Fibroblast of lung (primary cell): ENCODE measurements around the gene LAPTM5. TPM values are rescaled to one million over a fixed set of nuclear protein-coding genes. Genes with fewer than 3 reads are reported as not detected.

Experiments
- DNase-seq, 2 donors: peaks; one replicate each; pipeline versions ENCODE4 v3.0.0 to v3.0.0-alpha.2; 2010; ENCODE audit warnings: low read depth in 2 of 2
- H2AFZ ChIP-seq: 2 replicates; pipeline ENCODE4 v1.5.1; 2012; ENCODE audit warnings: low read length, control low read depth, inconsistent platforms
- H3K27ac ChIP-seq: 2 replicates; pipeline ENCODE4 v1.5.1; 2011; ENCODE audit warnings: low read length, control low read depth; ENCODE audit not compliant: insufficient read depth
- H3K27me3 ChIP-seq: 2 replicates; pipeline ENCODE4 v1.5.1; 2011; ENCODE audit warnings: mild to moderate bottlenecking, low read length; ENCODE audit not compliant: control insufficient read depth, insufficient read depth
- H3K36me3 ChIP-seq: 2 replicates; pipeline ENCODE4 v1.5.1; 2011; ENCODE audit warnings: low read length; ENCODE audit not compliant: control insufficient read depth, insufficient read depth
- H3K4me1 ChIP-seq: 2 replicates; pipeline ENCODE4 v1.5.1; 2011; ENCODE audit warnings: low read length; ENCODE audit not compliant: control insufficient read depth, insufficient read depth; ENCODE audit errors: extremely low read depth
- H3K4me2 ChIP-seq: 2 replicates; pipeline ENCODE4 v1.5.1; 2011; ENCODE audit warnings: low read length, control low read depth; ENCODE audit not compliant: insufficient read depth; ENCODE audit errors: extremely low read depth
- H3K4me3 ChIP-seq, 4 experiments: fragments of 200-600 bp in 1 of 4; sonication (generic) in 1 of 4; replicated peaks in 1 of 4; 2 replicates each; pipeline ENCODE4 v1.5.1; 2011 to 2016; ENCODE audit warnings: low read length in 4 of 4, low read depth in 3 of 4, mild to moderate bottlenecking in 3 of 4, control low read depth in 2 of 4, inconsistent platforms in 1 of 4, mixed read lengths in 1 of 4; ENCODE audit not compliant: insufficient read depth in 1 of 4; ENCODE audit errors: control extremely low read depth in 1 of 4
- H3K79me2 ChIP-seq: 2 replicates; pipeline ENCODE4 v1.5.1; 2012; ENCODE audit warnings: mild to moderate bottlenecking, low read length, inconsistent platforms; ENCODE audit not compliant: control insufficient read depth, insufficient read depth
- H3K9ac ChIP-seq: 2 replicates; pipeline ENCODE4 v1.5.1; 2011; ENCODE audit warnings: mild to moderate bottlenecking, low read length, control low read depth; ENCODE audit not compliant: insufficient read depth
- H3K9me3 ChIP-seq: 2 replicates; pipeline ENCODE4 v1.5.1; 2012; ENCODE audit warnings: low read depth, low read length; ENCODE audit not compliant: control insufficient read depth, insufficient read depth
- H4K20me1 ChIP-seq: 2 replicates; pipeline ENCODE4 v1.5.1; 2011; ENCODE audit warnings: low read length; ENCODE audit not compliant: control insufficient read depth, insufficient read depth; ENCODE audit errors: extremely low read depth
- EZH2 ChIP-seq: IDR thresholded peaks from 2 replicates; pipeline ENCODE4 v1.5.1; 2012; ENCODE audit warnings: low read length, control low read depth, mild to moderate bottlenecking; ENCODE audit errors: missing control alignments
- polyA plus RNA-seq, 2 donors: library from polyadenylated mRNA; depleted of rRNA in 1 of 2; stranded (reverse) in 1 of 2; unstranded in 1 of 2; fragments of >200 nt; gene quantifications; 2 replicates each; pipeline ENCODE4 v1.2.1, GENCODE V29; 2011 to 2012; ENCODE audit warnings: missing spikeins in 1 of 2
- total RNA-seq: library from RNA; depleted of rRNA; stranded (reverse); fragments of >200 nt; gene quantifications from 2 replicates; pipeline ENCODE4 v1.2.1, GENCODE V29; 2014
- TF ChIP-seq, protein P1 (sequence below), 2 donors: IDR thresholded peaks in 1 of 2; conservative IDR thresholded peaks in 1 of 2; 1 replicate in 1 of 2; 2 replicates in 1 of 2; pipeline ENCODE4 v1.5.1; 2011 to 2012; ENCODE audit warnings: low read length in 2 of 2, control low read depth in 1 of 2, inconsistent platforms in 1 of 2, low read depth in 1 of 2, mild to moderate bottlenecking in 1 of 2

The LAPTM5 gene
- total and polyA plus RNA-seq, 2 donors (not counting 1 experiment from before 2014, with no cell fraction given): under 0.01 to 0.32 TPM

DNA sequence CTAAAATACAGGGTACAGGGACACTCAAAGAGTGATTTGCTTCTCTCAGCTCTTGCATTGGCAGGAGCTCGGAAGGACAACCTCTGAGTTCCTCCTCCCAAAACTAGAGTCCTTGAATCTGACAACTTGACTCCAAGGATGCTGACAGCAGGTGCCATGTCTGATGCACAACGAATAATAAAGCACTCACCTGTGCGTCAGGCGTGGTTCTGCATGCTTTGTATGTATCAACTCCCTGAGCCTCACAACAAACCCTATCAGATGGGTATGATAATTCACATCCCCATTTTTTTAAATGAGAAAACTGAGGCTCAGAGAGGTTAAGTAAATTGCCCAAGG is 1.4 kb downstream of the LAPTM5 start:
- TF ChIP-seq, protein P1, sequence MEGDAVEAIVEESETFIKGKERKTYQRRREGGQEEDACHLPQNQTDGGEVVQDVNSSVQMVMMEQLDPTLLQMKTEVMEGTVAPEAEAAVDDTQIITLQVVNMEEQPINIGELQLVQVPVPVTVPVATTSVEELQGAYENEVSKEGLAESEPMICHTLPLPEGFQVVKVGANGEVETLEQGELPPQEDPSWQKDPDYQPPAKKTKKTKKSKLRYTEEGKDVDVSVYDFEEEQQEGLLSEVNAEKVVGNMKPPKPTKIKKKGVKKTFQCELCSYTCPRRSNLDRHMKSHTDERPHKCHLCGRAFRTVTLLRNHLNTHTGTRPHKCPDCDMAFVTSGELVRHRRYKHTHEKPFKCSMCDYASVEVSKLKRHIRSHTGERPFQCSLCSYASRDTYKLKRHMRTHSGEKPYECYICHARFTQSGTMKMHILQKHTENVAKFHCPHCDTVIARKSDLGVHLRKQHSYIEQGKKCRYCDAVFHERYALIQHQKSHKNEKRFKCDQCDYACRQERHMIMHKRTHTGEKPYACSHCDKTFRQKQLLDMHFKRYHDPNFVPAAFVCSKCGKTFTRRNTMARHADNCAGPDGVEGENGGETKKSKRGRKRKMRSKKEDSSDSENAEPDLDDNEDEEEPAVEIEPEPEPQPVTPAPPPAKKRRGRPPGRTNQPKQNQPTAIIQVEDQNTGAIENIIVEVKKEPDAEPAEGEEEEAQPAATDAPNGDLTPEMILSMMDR (conservative IDR thresholded peaks at IDR 0.05 in 1 of 2, IDR thresholded peaks at IDR 0.05 in 1 of 2; ENCODE audit: low read depth in 1 of 2, low read length in 2 of 2): no peak
- no peak for TF ChIP-seq EZH2
- H2AFZ ChIP-seq: no peak overlapping the region
- H3K79me2 ChIP-seq: no peaks in the 10 kb centered on the region
- no peak overlapping the region for H3K9ac ChIP-seq
- H3K4me2 ChIP-seq: no peak overlapping the region
- peaks cover 12% of the 10 kb centered on the region for H3K4me1 ChIP-seq
- H3K27ac ChIP-seq: no peak overlapping the region
- no peaks in the 10 kb centered on the region for H4K20me1 ChIP-seq
- peaks cover 2% of the 10 kb centered on the region for H3K27me3 ChIP-seq
- DNase-seq: no peak
- no peak overlapping the region for H3K4me3 ChIP-seq
- no peaks in the 10 kb centered on the region for H3K9me3 ChIP-seq
- no peaks in the 10 kb centered on the region for H3K36me3 ChIP-seq

DNA sequence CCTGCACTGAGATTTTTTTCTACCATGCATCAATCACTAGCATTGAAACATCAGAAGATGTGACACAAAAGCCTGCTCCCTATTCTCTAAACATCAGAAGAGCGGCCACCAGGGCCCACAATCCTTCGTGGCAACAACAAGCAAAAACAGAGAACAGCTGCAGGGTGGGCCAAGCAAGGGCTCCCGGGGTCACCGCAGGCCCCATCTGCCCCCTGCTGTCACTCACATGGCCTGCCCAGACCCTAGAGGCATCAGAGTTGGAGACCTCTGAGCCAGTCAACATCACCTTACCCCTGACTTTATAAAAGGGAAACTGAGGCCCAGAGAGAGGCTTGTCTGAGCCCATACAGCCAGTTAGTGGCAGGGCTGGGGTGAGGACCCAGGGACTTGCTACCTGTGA is 1.8 kb downstream of the LAPTM5 start:
- no peak overlapping the region for H3K9ac ChIP-seq
- H3K36me3 ChIP-seq: no peaks in the 10 kb centered on the region
- H2AFZ ChIP-seq: no peak overlapping the region
- no peak for DNase-seq
- no peak overlapping the region for H3K27ac ChIP-seq
- H4K20me1 ChIP-seq: no peaks in the 10 kb centered on the region
- H3K9me3 ChIP-seq: no peaks in the 10 kb centered on the region
- no peaks in the 10 kb centered on the region for H3K79me2 ChIP-seq
- peaks cover 12% of the 10 kb centered on the region for H3K4me1 ChIP-seq
- no peak overlapping the region for H3K4me3 ChIP-seq
- H3K4me2 ChIP-seq: no peak overlapping the region
- H3K27me3 ChIP-seq: peaks cover 2% of the 10 kb centered on the region
- TF ChIP-seq, protein P1 (conservative IDR thresholded peaks at IDR 0.05 in 1 of 2, IDR thresholded peaks at IDR 0.05 in 1 of 2; ENCODE audit: low read depth in 1 of 2, low read length in 2 of 2): no peak
- TF ChIP-seq EZH2: no peak

DNA sequence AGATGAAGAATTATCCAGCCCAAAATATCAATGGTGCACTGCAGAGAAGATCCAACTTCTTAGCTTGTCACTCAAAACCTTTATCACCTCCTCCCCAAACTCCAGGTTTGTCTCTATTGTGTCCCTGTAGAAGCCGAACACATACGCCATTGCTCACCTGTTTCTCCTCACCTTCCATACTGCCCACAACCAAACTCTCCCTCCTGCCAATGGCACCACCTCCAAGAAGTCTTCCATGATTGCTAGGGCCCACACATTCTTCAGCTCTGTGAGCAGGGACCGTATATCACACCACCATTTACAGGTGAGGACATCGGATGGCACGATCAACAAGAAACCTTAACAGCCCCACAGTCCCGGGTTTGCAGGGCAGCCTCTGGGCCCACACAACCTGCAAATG is 2.2 kb downstream of the LAPTM5 start:
- Histone ChIP-seq H3K27ac (no peak overlapping the region), H4K20me1 (no peaks in the 10 kb centered on the region), H3K9me3 (no peaks in the 10 kb centered on the region), H3K9ac (no peak overlapping the region), H3K79me2 (no peaks in the 10 kb centered on the region), H3K27me3 (peaks cover 2% of the 10 kb centered on the region), H2AFZ (no peak overlapping the region), H3K4me3 (no peak overlapping the region), H3K4me1 (peaks cover 12% of the 10 kb centered on the region), H3K36me3 (no peaks in the 10 kb centered on the region), H3K4me2 (no peak overlapping the region)
- TF ChIP-seq, protein P1 (conservative IDR thresholded peaks at IDR 0.05 in 1 of 2, IDR thresholded peaks at IDR 0.05 in 1 of 2; ENCODE audit: low read depth in 1 of 2, low read length in 2 of 2): no peak
- no peak for TF ChIP-seq EZH2
- no peak for DNase-seq
